ENCODE data around the gene SOCS1.

SOCS1 gene

GRCh38 chr16:11245222-11245737 is 10.7 kb downstream of the SOCS1 start:
- no peak for DNase-seq (ENCODE audit: low read depth)

- DNase-seq (ENCODE audit: low read depth) = no peak
Measured at GRCh38 chr16:11242658-11243057, 13.3 kb downstream of the SOCS1 start.

DNA sequence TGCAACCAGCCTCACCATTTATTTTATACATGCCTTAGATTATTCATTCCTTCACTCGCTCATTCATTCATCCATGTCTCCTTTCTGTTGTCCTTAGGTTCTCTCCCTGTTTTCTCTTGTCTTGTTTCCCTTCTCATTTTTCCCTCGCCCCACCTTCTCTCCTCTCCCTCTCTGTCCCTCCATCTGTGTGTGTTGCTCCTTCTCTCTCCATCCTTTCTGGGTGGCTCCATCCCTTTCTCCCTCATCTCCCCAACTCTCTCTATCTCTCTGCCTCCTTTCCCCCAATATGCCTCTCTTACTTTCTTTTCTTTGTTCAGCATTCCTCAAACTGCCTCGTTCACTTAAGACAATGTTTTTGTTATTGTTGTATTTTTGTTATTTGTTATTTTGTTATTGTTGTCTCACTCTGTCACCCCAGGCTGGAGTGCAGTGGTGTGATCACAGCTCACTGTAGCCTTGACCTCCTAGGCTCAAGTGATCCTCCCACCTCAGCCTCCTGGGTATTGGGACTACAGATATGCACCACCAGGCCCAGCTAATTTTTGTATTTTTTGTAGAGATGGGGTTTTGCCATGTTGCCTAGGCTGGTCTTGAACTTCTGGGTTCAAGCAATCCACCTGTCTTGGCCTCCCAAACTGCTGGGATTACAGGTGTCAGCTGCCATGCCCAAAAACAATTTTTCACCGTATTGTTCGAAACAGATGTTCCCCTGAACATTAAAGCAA is 14.4 kb downstream of the SOCS1 start:
- DNase-seq (ENCODE audit: low read depth) = no peak

DNA sequence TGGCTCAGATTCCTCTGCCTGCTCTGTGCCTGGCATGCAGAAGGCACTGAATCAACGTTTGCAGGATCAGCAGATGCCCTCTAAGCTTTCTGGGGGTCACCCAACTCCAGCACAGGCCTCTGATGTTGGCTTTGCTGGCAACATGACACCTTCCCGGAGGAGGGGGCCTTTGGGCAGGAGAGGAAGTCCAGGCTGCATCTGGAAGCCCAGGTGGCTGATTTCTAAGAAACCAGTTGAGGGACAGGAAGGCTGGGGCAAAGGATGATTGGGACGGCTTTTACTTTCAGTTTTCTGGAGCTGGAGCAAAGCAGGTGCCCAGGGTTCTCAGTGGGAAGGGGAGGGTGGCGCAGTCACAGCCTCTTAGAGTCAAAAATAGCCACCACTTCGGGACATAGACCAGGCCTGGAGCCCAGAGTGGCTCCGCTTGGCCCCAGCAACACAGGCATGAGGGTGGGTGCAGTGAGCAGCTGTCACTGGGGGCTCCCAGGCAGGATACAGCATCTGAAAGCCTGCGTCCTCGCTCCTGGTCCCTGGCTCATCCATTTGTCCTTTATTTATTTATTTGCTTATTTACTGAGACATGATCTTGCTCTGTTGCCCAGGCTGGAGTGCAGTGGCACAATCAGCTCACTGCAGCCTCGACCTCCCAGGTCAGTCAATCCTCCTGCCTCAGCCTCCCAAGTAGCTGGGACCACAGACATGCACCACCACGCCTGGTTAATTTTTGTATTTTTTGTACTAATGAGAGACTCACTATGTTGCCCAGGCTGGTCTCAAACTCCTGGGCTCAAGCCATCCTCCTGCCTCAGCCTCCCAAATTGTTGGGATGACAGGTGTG is 15.1 kb downstream of the SOCS1 start:
- no peak for DNase-seq (ENCODE audit: low read depth)

GRCh38 chr16:11239644-11240632 is 16.1 kb downstream of the SOCS1 start:
- no peak for DNase-seq (ENCODE audit: low read depth)

- DNase-seq (ENCODE audit: low read depth) = no peak
Measured at GRCh38 chr16:11238272-11239202, 17.5 kb downstream of the SOCS1 start.

- DNase-seq (ENCODE audit: low read depth) = no peak
Measured at GRCh38 chr16:11236461-11237254, 19.3 kb downstream of the SOCS1 start.

DNA sequence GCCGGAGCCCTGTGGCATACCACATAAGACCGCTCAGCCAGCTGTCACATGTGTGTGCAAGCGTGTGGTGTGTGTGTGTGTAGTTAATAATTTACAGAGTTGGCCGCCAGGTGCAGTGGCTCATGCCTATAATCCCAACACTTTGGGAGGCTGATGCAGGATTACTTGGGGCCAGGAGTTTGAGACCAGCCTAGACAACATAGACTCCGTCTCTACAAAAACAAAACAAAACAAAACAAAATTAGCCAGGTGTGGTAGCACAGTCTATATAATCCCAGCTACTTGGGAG is 20.4 kb downstream of the SOCS1 start:
- no peak for DNase-seq (ENCODE audit: low read depth)

DNA sequence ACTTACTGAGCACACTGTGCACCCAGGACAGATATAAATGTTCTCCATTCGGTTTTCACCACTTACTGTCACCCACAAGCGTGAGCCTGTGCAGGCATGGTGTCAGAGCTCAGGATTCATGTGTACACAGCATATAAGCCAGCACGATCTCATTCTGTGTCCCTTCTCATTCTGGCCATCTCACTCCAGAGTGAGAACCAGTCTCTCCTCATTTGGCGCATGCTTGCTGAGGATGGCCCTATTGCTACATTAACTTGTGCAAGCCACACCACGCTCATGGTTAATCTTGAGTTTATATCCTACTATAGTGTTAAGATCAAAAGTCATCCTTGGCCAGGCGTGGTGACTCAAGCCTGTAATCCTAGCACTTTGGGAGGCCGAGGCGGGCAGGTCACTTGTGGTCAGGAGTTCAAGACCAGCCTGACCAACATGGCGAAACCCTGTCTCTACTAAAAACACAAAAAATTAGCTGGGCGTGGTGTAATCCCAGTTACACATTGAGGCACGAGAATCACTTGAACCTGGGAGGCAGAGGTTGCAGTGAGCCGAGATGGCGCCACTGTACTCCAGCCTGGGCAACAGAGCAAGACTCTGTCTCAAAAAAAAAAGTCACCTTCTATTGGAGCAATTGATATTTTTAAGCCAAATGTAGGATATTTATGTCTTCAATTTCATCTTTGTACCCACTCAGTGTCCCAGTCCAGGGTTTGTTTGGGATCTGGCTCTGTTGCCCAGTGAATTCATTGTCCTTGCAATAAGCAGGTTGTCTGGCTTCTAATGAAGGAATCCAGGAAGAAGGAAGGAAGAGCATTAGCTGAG is 20.9 kb downstream of the SOCS1 start:
- peak; percentile 65 for DNase-seq (ENCODE audit: low read depth)

DNA sequence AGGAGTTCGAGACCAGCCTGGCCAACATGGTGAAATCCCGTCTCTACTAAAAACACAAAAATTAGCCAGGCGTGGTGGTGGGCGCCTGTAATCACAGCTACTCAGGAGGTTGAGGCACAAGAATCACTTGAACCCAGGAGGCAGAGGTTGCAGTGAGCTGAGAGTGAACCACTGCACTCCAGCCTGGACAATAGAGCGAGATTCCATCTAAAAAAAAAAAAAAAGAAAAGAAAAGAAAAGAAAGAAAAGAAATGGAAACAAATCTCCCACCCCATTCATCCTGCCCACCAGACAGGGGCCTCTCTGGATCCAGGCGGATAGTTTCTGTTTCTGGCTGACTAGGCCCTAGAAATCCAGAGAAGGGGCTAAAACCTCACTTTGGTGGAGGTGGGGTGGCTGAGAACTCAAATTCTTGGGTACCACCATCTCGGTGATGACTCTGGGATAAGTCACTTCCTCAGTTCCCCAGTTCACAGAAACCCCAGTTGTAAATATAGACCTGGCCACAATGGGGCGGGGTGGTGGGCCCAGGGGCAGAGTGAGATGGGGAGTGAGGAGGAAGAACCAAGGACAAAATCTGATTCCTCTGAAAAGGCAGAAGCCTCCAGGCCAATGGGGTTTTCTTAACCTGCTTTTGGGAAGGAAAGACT is 22.2 kb downstream of the SOCS1 start:
- no peak for DNase-seq (ENCODE audit: low read depth)

DNA sequence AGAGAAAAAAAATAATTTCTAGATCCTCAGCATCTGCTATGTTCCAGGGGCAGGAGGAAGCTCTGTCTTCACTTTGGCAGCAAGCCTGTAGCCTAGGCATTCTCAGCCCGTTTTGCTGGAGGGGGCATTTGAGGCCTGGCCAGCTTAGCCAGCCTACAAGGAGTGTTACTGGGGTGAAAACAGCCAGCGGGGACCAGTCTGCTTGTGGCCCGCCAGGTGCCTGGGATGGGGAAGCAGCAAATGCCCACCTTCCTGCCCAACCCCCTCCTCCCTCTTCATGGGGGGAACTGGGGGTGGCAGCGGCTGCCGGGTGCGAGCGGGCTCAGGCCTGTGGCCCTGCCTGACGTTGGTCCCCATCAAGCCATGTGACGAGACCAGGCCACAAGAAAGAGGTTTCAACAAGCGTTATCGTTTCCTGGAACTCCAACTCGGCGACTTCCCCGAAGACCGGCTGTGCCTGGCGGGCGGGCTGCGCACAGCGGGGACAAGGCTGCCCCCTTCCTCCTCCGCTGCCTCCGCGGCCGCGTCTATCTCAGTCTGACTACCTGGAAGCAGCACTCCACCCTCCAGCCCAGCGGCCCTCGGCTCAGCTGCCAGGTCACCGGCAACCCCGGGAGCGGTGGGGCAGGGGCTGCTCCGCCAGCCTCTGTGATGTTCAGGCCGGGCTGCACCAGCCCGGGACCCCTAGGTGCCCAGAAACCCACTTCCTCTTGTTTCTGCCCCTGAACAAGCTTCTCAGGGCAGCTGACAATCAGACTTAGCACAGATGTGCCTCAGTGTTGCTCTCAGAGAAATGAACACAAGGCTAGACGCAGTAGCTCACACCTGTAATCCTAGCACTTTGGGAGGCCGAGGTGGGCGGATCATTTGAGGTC is 22.9 kb downstream of the SOCS1 start:
- no peak for DNase-seq (ENCODE audit: low read depth)

DNA sequence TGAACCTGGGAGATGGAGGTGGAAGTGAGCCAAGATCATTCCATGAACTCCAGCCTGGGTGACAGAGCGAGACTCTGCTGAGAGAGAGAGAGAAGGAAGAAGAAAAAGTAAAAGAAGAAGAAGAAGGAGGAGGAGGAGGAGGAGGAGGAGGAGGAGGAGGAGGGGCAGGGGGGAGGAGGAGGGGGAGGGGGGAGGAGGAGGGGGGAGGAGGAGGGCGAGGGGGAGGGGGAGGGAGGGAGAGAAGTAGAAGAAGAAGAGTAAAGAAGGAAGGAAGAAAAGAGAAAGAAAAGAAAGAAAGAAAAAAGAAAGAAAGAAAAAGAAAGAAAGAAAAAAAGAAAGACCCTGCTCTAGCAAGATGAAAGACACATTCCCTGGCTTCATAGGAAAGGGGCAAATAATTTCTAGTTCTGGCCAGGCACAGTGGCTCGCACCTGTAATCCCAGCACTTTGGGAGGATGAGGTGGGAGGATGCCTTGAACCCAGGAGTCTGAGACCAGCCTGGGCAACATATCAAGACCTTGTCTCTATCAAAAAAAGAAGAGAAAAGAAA is 23.6 kb downstream of the SOCS1 start:
- DNase-seq (ENCODE audit: low read depth) = no peak

DNA sequence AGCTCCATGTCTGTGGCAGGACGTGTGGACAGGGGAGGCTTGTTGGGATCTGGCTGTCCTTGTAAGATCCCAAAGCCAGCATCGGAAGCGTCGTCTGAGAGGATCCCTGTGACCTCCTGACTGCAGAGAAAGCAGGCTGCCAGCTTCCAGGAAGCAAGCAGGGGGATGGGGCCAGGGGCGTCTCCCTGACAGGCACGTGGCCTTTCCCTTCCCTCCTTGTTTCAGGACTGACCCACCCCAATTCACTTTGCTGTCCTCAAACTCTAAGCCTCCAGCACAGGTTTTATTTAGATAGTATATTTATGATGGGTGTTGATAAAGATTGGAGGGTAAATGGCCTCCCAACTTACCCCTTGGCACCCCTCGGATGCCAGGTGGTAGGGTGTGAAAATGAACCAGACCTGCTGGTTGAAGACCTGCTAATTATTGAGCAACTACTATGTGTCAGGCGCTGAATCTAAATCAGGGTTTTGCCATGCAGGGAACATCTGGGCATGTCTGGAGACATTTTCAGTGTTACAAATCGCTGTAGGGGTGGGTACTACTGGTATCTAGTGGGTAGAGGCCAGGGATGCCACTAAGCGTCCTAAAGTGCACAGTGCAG is 24.5 kb downstream of the SOCS1 start:
- no peak for DNase-seq (ENCODE audit: low read depth)

DNA sequence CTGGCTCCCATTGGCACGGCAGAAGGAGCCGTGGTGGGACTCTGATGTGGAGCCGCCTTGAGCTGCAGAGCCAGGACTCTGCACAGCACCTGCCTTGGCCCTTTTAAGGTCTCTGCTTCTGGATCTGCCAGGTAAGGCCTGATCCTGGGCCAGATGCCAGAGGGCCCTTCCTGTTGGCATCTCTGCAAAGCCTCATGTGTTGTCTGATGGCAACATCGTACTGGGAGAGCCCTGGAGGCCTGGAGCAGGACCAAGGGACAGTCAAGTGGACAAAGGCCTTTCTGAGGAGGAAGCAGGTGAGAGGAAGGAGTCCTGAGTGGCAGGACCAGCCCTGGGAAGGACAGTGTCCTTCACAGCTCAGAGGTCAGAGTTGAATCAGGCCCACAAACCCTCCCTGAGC is 26.1 kb downstream of the SOCS1 start:
- no peak for DNase-seq (ENCODE audit: low read depth)

DNA sequence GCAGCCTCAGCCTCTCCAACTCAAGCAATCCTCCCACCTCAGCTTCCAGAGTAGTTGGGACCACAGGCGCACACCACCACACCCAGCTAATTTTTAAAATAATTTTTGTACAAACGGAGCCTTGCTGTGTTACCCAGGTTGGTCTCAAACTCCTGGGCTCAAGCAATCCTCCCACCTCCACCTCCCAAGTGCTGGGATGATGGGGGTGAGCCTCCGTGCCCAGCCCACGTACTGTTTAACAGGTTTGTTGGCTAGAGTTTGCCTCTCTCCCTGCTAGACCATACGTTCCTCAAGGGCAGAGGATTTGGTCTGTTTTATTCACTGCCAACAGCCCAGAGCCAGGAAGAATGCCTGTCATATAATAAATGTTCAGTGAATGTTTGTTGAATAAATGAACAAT is 26.6 kb downstream of the SOCS1 start:
- no peak for DNase-seq (ENCODE audit: low read depth)

DNA sequence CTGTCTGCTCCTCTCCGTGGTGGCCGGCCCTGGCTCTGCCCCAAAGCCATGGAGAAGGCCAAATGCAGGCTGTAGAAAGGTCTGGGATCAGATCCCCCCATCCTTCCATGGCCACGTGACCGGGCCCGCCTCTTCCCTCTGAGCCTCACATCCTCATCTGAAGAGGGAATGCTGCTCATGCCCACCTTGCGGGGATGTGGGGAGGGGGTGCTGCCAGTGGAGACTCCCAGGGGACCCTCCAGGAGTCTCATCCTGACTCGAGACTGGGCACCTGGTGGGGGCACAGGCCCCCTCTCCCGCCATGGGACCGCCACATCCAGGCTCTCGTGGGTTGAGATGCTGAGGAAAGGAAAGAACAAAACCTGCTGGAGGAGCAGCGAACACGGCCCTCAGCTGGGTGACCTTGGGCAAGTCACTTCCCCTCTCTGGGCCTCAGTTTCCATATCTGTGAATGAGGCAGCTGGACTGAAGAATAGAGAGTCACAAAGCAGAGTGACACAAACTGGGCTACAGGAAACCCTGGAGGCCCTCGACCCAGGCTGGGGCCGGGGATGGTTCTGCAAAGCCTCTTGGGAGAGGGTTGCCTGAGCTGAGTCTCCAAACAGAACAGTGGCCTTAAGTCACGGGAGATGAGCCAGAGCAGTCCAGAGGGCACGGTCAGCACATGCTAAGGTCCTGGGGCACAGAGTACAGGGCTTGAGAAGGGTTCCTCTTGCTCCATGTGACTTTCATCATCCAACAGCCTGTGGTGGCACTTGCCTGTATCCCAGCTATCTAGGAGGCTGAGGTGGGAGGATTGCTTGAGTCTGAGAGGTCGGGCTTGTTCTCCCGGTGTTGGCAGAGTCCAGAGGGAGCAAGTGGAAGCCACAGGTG is 30.1 kb downstream of the SOCS1 start:
- no peak for DNase-seq (ENCODE audit: low read depth)

Data from iris pigment epithelial cell (primary cell).